ENCODE results near the gene DPCD.

DNA sequence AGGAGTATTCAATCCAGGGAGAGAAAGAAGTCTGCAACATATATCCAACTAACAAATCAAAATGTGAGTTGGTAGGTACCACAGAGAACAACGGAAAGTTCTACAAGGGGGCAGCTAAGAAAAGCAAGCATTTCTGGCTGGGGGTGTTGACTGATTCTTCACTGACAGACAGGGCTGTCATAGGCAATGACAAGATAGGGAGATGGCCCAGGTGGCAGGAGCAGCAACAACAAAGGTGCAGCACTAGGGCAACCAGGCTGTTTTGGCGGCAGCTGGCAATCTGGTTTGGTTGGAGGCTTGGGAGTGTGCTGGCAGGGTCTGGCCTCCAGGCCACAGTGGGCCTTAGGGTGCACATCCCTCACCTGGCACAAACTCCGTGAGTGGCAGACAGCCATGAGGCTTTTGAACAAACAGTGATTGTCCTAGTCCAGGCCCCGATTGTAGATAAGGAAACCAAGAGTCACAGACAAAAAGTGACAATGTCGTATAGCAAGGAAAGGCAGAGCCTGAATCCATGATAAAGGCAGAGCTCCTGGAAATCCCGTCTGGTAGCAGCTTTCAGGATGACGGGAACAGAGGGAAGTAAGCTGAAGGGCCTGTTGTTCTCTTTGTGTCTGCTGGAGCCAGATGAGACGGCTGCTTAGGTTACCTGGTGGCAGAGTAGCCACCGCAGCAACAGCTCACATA, 28.4 kb downstream of the DPCD start:
- TF ChIP-seq CTCF (IDR thresholded peaks at IDR 0.05) (no peak), POLR2A (IDR thresholded peaks at IDR 0.05) (no peak)
